GM19328 (cell line): Measurements from ENCODE around the gene ADSL.
"Not testable (repeated sequence)": the region's sequence is repeated elsewhere in the genome, so short reads cannot be mapped to it uniquely, and the experiment has no call there.

Experiments
- ATAC-seq: cut with Tn5 transposase; IDR thresholded peaks from one replicate; pipeline ENCODE4 v1.9.1; 2021; ENCODE audit warnings: mild to moderate bottlenecking, moderate library complexity; ENCODE audit not compliant: unreplicated experiment

The ADSL gene

GRCh38 chr22:40346185-40347118 lies at the start of gene ADSL:
Gene ADSL (plus strand): TSS chr22:40346500. CDS start chr22:40346559, 59 bp downstream.
- ATAC-seq, result peak; percentile 83

GRCh38 chr22:40300316-40300715 lies 46.0 kb upstream of the ADSL start:
- ATAC-seq, result no peak

GRCh38 chr22:40300884-40301672 lies 45.2 kb upstream of the ADSL start:
- peak; percentile 49 for ATAC-seq

GRCh38 chr22:40302149-40302548 lies 44.2 kb upstream of the ADSL start:
- ATAC-seq, result no peak

- ATAC-seq, result no peak
These were observed 40.7 kb upstream of the ADSL start for GRCh38 chr22:40305625-40306024.

GRCh38 chr22:40308999-40309573 lies 37.2 kb upstream of the ADSL start:
- ATAC-seq, result no peak

- no peak for ATAC-seq
These were observed 36.7 kb upstream of the ADSL start for GRCh38 chr22:40309631-40310030.

- no peak for ATAC-seq
These were observed 36.1 kb upstream of the ADSL start for GRCh38 chr22:40310081-40310767.

- ATAC-seq, result no peak
These were observed 35.6 kb upstream of the ADSL start for GRCh38 chr22:40310768-40311120.

GRCh38 chr22:40311646-40312045 lies 34.7 kb upstream of the ADSL start:
- ATAC-seq, result not testable (repeated sequence)

- ATAC-seq, result no peak
These were observed 34.2 kb upstream of the ADSL start for GRCh38 chr22:40312050-40312449.

GRCh38 chr22:40313007-40313406 lies 33.3 kb upstream of the ADSL start:
- no peak for ATAC-seq

- no peak for ATAC-seq
These were observed 32.3 kb upstream of the ADSL start for GRCh38 chr22:40314041-40314440.

GRCh38 chr22:40320687-40321086 lies 25.6 kb upstream of the ADSL start:
- no peak for ATAC-seq

GRCh38 chr22:40322021-40322420 lies 24.3 kb upstream of the ADSL start:
- ATAC-seq, result no peak

- ATAC-seq, result no peak
These were observed 23.4 kb upstream of the ADSL start for GRCh38 chr22:40322818-40323447.

GRCh38 chr22:40323681-40324171 lies 22.6 kb upstream of the ADSL start:
- no peak for ATAC-seq

- ATAC-seq, result no peak
These were observed 21.6 kb upstream of the ADSL start for GRCh38 chr22:40324468-40325305.

- no peak for ATAC-seq
These were observed 21.0 kb upstream of the ADSL start for GRCh38 chr22:40325315-40325714.
